K562 (cell line): ENCODE results near the gene IGDCC3. TPM values are rescaled to one million over a fixed set of nuclear protein-coding genes. Genes with fewer than 3 reads are reported as not detected.

ENCODE experiments used
- CSDE1 ChIP-seq, 2 experiments: fragments of 450-650 bp; IDR thresholded peaks; 2 replicates each; pipeline ENCODE4 v1.6.1; 2016; ENCODE audit warnings: mild to moderate bottlenecking in 1 of 2
- CTBP1 ChIP-seq: fragments of 450-650 bp; IDR thresholded peaks from 2 replicates; pipeline ENCODE4 v1.6.1; 2016; ENCODE audit warnings: borderline replicate concordance
- ETV1 ChIP-seq: fragments of 450-650 bp; conservative IDR thresholded peaks from 2 replicates; pipeline ENCODE4 v1.6.1; 2016; ENCODE audit warnings: missing genetic modification characterization, control low read depth, low read depth, missing compliant biosample characterization
- HES1 ChIP-seq: fragments of 450-650 bp; IDR thresholded peaks from 2 replicates; pipeline ENCODE4 v1.6.1; 2016; ENCODE audit warnings: low read depth, mild to moderate bottlenecking, moderate library complexity
- LARP7 ChIP-seq: fragments of 450-650 bp; IDR thresholded peaks from 2 replicates; pipeline ENCODE4 v1.6.1; 2016
- MTA3 ChIP-seq: fragments of 450-650 bp; formaldehyde crosslinking; IDR thresholded peaks from 2 replicates; pipeline ENCODE4 v1.6.1; 2017; ENCODE audit warnings: mild to moderate bottlenecking, borderline replicate concordance
- NFIC ChIP-seq: fragments of 450-650 bp; IDR thresholded peaks from 2 replicates; pipeline ENCODE4 v1.6.1; 2017; ENCODE audit warnings: mild to moderate bottlenecking, inconsistent platforms
- PPARD ChIP-seq: fragments of 250-450 bp; sonication (Bioruptor Pico); IDR thresholded peaks from 2 replicates; pipeline ENCODE4 v1.8.0; 2022; ENCODE audit warnings: inconsistent platforms, mild to moderate bottlenecking, moderate library complexity
- PTBP1 ChIP-seq: fragments of 200-400 bp; formaldehyde crosslinking; IDR thresholded peaks from 2 replicates; pipeline ENCODE4 v1.6.1; 2017; ENCODE audit warnings: low read depth, low read length
- RBM22 ChIP-seq: fragments of 200-400 bp; formaldehyde crosslinking; IDR thresholded peaks from 2 replicates; pipeline ENCODE4 v1.6.1; 2018; ENCODE audit warnings: low read length, low read depth; ENCODE audit not compliant: poor library complexity, severe bottlenecking
- SMARCA5 ChIP-seq: fragments of 450-650 bp; IDR thresholded peaks from 2 replicates; pipeline ENCODE4 v1.6.1; 2016
- SNAPC5 ChIP-seq: fragments of 250-450 bp; sonication (Bioruptor Pico); IDR thresholded peaks from 2 replicates; pipeline ENCODE4 v1.8.0; 2021; ENCODE audit warnings: moderate library complexity, mild to moderate bottlenecking, inconsistent platforms
- TAF7 ChIP-seq: fragments of 450-650 bp; IDR thresholded peaks from 2 replicates; pipeline ENCODE4 v1.6.1; 2016; ENCODE audit warnings: missing genetic modification characterization, missing compliant biosample characterization
- TCF3 ChIP-seq: sonication (generic); formaldehyde crosslinking; IDR thresholded peaks from 2 replicates; pipeline ENCODE4 v1.4.0; 2020; ENCODE audit warnings: mild to moderate bottlenecking, missing genetic modification reagents
- TOE1 ChIP-seq, 2 experiments: fragments of 450-650 bp in 1 of 2; sonication (generic) in 1 of 2; formaldehyde crosslinking in 1 of 2; IDR thresholded peaks; 2 replicates each; pipeline versions ENCODE4 v1.7.1 to v1.8.0; 2016 to 2022; ENCODE audit warnings: borderline replicate concordance in 2 of 2, mild to moderate bottlenecking in 2 of 2, antibody characterized with exemption in 1 of 2, inconsistent platforms in 1 of 2, low read depth in 1 of 2, missing genetic modification reagents in 1 of 2, moderate library complexity in 1 of 2
- ZBTB33 ChIP-seq: sonication (generic); formaldehyde crosslinking; IDR thresholded peaks from 2 replicates; pipeline ENCODE4 v1.8.1; 2023; ENCODE audit warnings: mild to moderate bottlenecking, missing genetic modification reagents
- ZFP30 ChIP-seq: fragments of 250-450 bp; sonication (Bioruptor Pico); IDR thresholded peaks from 2 replicates; pipeline ENCODE4 v1.8.0; 2022; ENCODE audit warnings: moderate library complexity, mild to moderate bottlenecking, inconsistent platforms, borderline replicate concordance
- ZNF12 ChIP-seq: sonication (generic); formaldehyde crosslinking; IDR thresholded peaks from 2 replicates; pipeline ENCODE4 v1.4.0; 2020; ENCODE audit warnings: mild to moderate bottlenecking, missing genetic modification reagents
- ZNF311 ChIP-seq: fragments of 250-450 bp; sonication (Bioruptor Pico); IDR thresholded peaks from 2 replicates; pipeline ENCODE4 v1.4.0; 2020; ENCODE audit warnings: mild to moderate bottlenecking, moderate library complexity
- ZNF41 ChIP-seq: fragments of 250-450 bp; sonication (Bioruptor Pico); conservative IDR thresholded peaks from 2 replicates; pipeline ENCODE4 v1.4.0; 2020; ENCODE audit warnings: mild to moderate bottlenecking
- ZNF507 ChIP-seq: conservative IDR thresholded peaks from 2 replicates; pipeline ENCODE4 v1.6.1; 2017; ENCODE audit warnings: missing genetic modification characterization, missing compliant biosample characterization
- polyA plus RNA-seq, 8 experiments: library from polyadenylated mRNA; depleted of rRNA in 4 of 8; stranded (reverse) in 5 of 8; unstranded in 3 of 8; fragments of >200 nt; fragmentation: Nextera tagmentation in 2 of 8; fragmentation: Illumina TruSeq in 1 of 8; extraction: Ambion mirVana in 2 of 8; extraction: Trizol in 1 of 8; gene quantifications; 2 replicates each; pipeline versions ENCODE4 v1.2.1 to v1.2.3, GENCODE V29; 2011 to 2014; ENCODE audit warnings: inconsistent platforms in 1 of 8, missing spikeins in 1 of 8
- total RNA-seq, 7 experiments: library from RNA; depleted of rRNA in 6 of 7; stranded (reverse); fragments of >200 nt in 6 of 7; fragmentation: Illumina TruSeq in 2 of 7; extraction: Trizol in 2 of 7; gene quantifications; 2 replicates each; pipeline versions ENCODE4 v1.2.1 to v1.2.3, GENCODE V29; 2011 to 2021; ENCODE audit warnings: low replicate concordance in 1 of 7
- TF ChIP-seq, protein P1 (sequence below): fragments of 250-450 bp; sonication (Bioruptor Pico); IDR thresholded peaks from 2 replicates; pipeline ENCODE4 v1.4.0; 2020; ENCODE audit warnings: mild to moderate bottlenecking
- TF ChIP-seq, protein P2 (sequence below), 2 experiments: fragments of 450-650 bp; IDR thresholded peaks; 2 replicates each; pipeline ENCODE4 v1.6.1; 2016

The IGDCC3 gene
- total and polyA plus RNA-seq, 9 of the 15 experiments (the other 6 are each of a cell fraction or from before 2014, with no cell fraction given): not detected

- TF ChIP-seq ZNF12 (CRISPR knock-in tag): no peak; the same call in 1 of the 2 replicates
- peak in 1 of 2 experiments; percentile 100; a peak in 2 of 4 replicates for TF ChIP-seq CSDE1 (IDR thresholded peaks at IDR 0.05)
- TF ChIP-seq, protein P1, sequence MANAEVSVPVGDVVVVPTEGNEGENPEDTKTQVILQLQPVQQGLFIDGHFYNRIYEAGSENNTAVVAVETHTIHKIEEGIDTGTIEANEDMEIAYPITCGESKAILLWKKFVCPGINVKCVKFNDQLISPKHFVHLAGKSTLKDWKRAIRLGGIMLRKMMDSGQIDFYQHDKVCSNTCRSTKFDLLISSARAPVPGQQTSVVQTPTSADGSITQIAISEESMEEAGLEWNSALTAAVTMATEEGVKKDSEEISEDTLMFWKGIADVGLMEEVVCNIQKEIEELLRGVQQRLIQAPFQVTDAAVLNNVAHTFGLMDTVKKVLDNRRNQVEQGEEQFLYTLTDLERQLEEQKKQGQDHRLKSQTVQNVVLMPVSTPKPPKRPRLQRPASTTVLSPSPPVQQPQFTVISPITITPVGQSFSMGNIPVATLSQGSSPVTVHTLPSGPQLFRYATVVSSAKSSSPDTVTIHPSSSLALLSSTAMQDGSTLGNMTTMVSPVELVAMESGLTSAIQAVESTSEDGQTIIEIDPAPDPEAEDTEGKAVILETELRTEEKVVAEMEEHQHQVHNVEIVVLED (CRISPR knock-in tag): no peak
- 0 out of 2 replicates have a peak, but pooled peaks have one; percentile 15 for TF ChIP-seq CTBP1
- peak; percentile 98 for TF ChIP-seq SNAPC5 (CRISPR knock-in tag)
- peak; percentile 85 for TF ChIP-seq NFIC
- peak; percentile 91; the same call in 1 of the 2 replicates for TF ChIP-seq ZFP30 (CRISPR knock-in tag)
- peak; percentile 90 for TF ChIP-seq TOE1 (IDR thresholded peaks at IDR 0.05; ENCODE audit: borderline replicate concordance)
- peak; percentile 68; the same call in 1 of the 2 replicates for TF ChIP-seq TOE1 (CRISPR knock-in tag; IDR thresholded peaks at IDR 0.05; ENCODE audit: borderline replicate concordance, low read depth)
- TF ChIP-seq ZNF311: no peak
- peak; percentile 64 for TF ChIP-seq ZBTB33
- peak; percentile 55 for TF ChIP-seq ETV1 (tag)
- TF ChIP-seq HES1: peak; percentile 58
- TF ChIP-seq TAF7 (tag): no peak; the same call in 1 of the 2 replicates
- TF ChIP-seq RBM22: peak; percentile 24
- TF ChIP-seq PTBP1: peak; percentile 64; the same call in 1 of the 2 replicates
- TF ChIP-seq ZNF507 (tag): no peak
- TF ChIP-seq, protein P2, sequence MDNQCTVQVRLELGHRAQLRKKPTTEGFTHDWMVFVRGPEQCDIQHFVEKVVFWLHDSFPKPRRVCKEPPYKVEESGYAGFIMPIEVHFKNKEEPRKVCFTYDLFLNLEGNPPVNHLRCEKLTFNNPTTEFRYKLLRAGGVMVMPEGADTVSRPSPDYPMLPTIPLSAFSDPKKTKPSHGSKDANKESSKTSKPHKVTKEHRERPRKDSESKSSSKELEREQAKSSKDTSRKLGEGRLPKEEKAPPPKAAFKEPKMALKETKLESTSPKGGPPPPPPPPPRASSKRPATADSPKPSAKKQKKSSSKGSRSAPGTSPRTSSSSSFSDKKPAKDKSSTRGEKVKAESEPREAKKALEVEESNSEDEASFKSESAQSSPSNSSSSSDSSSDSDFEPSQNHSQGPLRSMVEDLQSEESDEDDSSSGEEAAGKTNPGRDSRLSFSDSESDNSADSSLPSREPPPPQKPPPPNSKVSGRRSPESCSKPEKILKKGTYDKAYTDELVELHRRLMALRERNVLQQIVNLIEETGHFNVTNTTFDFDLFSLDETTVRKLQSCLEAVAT (IDR thresholded peaks at IDR 0.05): peak; percentile 96 to 99
- peak; percentile 96 for TF ChIP-seq MTA3
- peak; percentile 90 for TF ChIP-seq ZNF41 (CRISPR knock-in tag)
- peak; percentile 36 for TF ChIP-seq TCF3 (CRISPR knock-in tag)
- TF ChIP-seq SMARCA5: no peak
- no peak for TF ChIP-seq LARP7
- TF ChIP-seq PPARD (CRISPR knock-in tag): no peak; the same call in 1 of the 2 replicates
Measured at GRCh38 chr15:65304381-65305149, 73.2 kb downstream of the IGDCC3 start, which contains the start of gene RNU5B-1 (continued).
